Measurements from ENCODE around the gene SDCBP2.

DNA sequence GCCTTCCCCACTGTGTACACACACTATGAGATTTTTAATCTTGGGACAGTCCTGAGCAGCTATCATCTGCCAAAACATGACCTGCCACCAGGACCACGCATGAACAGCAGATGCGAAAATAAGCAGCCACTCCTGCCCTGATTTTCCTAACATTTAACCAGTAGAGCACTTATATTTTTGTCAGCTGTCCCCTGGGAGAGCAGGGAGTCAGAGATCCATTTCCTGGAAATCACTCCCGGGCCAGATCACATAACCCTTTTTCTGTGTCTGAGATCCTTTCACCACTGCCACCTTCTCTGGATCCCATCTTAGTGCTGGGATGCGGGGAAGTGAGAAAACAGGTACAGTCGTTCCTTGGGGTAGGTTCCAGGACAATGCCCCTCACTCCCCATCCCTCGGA, 5.7 kb downstream of the SDCBP2 start:
- TF ChIP-seq BHLHE40 (IDR thresholded peaks at IDR 0.05; ENCODE audit: low read depth, low read length) = no peak
- no peak for TF ChIP-seq POLR2A (IDR thresholded peaks at IDR 0.05; ENCODE audit: low read depth, low read length)

Measured in IMR-90 (cell line).